HL-60 (cell line): ENCODE measurements around the gene ORC5.

ENCODE experiments used
- CTCF ChIP-seq: IDR thresholded peaks from one replicate; pipeline ENCODE4 v1.5.1; 2011; ENCODE audit warnings: low read length, control low read depth, inconsistent platforms; ENCODE audit not compliant: insufficient read depth
- POLR2AphosphoS5 ChIP-seq: IDR thresholded peaks from 2 replicates; pipeline ENCODE4 v1.6.1; 2012; ENCODE audit warnings: low read depth

GRCh38 chr7:104255194-104255593, 47.4 kb upstream of the ORC5 start:
- TF ChIP-seq CTCF (no peak), POLR2AphosphoS5 (no peak)
